NCI-H128 (cell line): ENCODE data around the gene ERCC2.
"Not testable (repeated sequence)": the region's sequence is repeated elsewhere in the genome, so short reads cannot be mapped to it uniquely, and the experiment has no call there.

Experiments used
- DNase-seq: peaks from one replicate; lab custom pipeline; 2025; ENCODE audit not compliant: unreplicated experiment; lab: John Stamatoyannopoulos, UW

Gene ERCC2

DNA sequence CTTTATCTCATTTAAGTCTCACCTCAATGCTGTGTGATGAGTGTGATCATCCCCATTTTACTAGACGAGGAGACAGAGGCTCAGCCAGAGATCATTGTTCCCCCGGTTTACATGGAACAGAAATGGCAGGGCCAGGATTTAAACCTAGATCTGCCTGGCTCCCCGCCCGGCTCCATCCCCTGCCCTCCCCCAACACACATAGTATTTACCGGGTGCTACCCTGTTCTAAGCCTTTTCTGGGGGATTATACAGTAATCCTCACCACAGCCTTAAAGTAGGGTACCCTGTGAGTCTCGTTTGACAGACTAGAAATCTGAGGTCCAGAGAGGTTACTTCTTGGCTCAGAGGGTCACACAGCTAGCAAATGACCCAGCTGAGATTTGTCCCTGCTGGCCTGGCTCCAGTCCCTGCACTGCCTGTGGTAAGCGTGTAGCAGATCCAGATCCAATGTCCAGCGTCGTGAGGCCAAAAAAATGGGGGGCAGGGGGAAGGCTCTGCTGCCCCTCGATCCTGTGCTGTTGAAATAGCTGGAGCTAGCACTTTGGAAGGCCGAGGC, 33.6 kb downstream of the ERCC2 start:
- no peak for DNase-seq

DNA sequence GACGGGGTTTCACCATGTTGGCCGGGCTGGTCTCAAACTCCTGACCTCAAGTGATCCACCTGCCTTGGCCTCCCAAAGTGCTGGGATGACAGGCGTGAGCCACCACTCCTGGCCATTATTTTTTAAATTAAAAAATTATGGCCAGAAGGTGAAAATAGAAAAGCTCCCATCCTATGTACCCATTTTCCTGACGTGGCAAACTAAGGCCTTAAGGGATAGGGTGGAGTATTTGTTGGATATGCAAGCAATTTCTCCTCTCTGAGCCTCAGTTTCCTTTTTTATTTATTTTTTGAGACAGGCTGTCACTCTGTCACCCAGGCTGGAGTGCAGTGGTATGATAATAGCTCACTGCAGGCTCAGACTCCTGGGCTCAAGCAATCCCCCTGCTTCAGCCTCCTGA, 35.5 kb downstream of the ERCC2 start:
- not testable (repeated sequence) for DNase-seq

DNA sequence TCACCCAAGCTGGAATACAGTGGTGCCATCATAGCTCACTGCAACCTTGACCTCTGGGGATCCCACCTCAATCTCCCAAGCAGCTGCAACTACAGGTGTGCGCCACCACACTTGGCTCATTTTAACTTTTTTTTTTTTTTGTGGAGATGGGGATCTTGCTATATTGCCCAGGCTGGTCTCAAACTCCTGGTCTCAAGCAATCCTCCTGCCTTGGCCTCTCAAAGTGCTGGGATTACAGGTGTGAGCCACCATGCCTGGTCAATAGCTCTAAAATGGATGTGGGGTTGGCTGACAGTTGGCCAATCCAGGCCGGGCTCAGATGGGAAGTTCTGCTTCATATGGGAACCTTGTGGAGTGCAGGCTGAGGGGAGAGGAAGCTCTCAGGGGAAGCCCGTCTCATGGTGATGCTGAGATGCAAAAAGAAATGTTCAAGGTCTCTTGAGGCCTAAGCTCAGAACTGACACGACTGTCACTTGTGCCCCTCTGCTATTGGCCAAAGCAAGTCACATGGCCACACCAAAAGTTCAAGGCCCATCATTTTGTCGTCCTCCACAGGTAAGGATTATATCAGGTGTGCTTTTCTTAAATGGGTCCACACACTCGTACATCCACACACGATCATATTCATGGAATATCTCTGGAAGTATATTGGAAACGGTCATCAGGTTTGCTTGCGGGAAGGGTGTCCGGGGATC, 36.6 kb downstream of the ERCC2 start:
- no peak for DNase-seq

DNA sequence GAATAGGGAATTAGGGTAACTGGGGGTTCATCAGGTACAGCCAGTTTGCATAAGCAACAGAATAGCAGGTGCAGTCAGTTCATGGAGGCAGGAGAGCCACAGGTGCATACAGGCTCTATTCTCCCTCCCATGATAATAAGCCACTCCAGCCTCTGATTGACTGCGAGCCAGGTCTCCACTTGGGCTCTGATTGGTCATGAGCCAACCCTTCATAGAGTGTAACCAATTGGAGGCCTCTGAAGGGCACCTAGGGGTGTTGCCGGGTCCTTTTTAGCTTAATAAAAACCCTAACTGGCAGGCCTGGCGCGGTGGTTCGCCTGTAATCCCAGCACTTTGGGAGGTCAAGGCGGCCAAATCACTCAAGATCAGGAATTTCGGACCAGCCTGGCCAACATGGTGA, 39.0 kb downstream of the ERCC2 start:
- DNase-seq: no peak

DNA sequence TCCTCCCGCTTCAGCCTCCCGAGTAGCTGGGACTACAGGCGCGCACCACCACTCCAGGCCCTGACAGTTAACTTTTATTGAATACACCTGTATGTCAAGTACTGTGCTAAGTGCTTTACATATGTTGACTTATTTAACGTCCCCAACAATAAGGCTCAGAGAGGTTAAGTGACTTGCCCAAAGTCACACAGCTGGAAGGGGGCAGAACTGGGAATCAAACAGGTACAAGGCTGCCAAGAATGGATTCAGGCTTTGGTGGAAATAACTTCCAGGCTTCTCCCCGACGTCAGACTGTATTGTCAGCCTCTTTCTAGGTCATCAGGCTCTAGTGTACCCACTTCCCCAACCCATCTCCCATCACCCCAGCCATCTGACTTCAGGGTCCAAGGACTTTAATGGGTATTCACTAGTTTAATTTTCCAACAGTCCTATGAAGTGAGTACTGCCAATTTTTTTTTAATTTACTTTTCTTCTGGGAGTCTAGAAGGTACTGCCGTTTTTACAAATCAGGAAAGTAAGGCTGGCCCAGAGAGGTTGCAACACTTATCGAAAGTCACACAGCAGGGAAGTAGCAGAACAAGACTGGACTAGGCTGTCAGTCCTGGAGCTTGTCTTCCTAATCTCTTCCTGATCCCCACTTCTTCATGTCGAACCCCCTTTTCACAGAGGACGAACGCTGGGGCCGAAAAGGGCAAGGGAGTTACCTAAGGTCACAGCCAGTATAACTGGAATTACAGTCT, 42.8 kb downstream of the ERCC2 start:
- no peak for DNase-seq

DNA sequence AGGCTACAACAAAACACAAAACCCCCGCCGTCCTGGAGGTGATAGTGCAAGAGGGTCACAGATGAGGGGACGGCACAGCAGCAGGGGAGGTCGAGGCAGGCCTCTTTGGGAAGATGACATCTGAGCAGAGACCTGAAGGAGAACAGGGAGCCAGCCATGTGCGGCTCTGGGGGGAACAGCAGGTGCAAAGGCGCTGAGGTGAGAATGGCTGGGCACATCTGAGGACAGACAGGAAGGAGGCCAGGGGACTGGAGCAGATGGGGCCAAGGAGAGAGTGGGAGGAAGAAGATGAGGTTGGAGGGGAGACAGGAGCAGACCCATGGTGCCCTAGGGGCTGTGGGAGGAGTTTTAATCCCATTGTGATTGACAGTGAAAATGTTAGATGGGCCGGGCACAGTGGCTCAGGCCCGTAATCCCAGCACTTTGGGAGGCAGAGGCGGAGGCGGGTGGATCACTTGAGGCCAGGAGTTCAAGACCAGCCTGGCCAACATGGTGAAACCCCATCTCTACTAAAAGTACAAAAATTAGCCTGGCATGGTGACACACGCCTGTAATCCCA, 45.9 kb downstream of the ERCC2 start:
- DNase-seq: no peak

DNA sequence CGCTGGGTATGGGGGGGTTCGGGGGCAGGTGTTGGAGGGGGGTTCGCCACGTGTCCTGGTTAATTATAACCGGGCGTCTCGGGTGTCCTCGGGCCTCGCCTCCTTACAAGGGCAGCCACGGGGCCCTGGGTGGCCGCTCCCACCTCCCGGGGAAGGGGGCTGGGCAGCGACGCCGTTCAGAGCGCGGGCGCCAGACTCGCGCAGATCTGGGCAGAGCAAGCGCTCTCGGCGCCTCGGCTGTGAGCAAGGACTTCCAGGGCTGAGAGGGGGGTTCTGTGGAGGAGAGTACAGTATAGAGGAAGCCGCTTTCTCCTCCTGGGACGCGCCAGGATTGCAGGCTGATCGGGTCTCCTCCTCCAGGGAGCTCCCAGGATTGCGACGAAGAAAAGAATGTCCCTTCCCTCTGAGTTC, 46.7 kb downstream of the ERCC2 start:
- DNase-seq: no peak

DNA sequence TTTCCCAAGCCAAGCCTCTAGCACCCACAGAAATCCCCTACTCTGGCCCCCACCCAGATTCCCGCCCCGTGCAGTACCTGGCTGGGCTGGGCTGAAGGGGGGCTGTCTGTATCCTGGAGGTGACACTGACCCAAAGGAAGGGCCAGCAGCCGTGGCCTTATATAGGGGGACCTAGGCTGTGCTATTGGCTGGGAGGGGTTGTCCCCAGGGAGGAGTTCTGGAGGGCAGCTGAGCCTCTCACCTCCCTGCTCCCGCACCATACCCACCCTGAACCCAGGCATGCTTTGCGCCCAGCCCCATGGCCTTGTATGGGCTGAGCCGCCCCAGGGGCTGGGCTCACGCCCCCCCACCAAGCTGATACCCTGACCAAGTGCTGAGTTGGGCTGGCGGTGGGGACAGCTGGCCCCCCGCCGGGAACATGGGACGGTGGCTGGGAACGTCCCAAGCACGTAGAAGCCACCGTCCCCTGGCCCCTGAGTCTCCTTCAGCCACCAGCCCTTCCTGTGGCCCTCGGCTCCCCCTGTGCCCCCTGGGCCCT, 47.6 kb downstream of the ERCC2 start, which contains the start of gene CKM:
CKM (minus strand) TSS at position 132 of the 538 bp plus-strand sequence. CDS start 3,162 bp downstream, outside the sequence.
- no peak for DNase-seq

DNA sequence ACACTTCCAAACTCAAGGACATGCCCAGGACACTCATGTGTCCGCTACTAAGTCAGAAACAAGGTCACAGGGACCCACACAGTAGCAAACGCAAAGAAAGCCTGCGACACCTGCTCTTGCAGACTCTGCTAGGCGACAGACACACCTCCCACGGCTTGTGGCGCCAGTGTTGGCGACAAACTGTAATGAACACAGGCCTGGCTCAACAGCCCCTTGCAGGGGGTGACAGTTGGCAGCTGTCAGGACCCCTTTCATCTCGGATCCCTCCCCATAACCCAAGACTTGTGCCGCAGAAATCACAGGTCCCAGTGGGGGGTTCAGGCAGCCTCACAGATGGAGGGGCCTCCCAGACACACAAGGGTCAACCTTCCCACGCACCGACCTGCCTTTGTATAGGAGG, 48.1 kb downstream of the ERCC2 start:
- peak; percentile 51 for DNase-seq

DNA sequence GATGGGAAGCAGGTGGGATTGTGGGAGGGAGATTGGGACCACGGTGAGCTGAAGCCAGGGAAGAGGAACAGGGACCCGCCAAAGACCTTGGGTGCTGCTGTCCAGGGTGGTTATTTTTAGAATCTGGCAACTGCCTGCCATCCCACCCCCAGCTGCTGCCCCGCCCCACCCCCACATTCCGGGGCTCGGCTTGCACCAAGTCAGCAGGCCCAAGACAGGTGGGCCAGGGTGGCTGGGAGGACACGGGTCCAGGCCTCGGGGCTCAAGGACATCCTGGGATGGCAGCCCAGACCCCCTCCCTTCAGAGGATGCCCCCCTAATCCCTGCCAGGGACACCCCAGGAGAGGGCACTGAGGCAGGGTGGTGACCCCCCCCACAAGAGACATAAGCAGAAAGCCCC, 48.5 kb downstream of the ERCC2 start:
- DNase-seq: no peak

DNA sequence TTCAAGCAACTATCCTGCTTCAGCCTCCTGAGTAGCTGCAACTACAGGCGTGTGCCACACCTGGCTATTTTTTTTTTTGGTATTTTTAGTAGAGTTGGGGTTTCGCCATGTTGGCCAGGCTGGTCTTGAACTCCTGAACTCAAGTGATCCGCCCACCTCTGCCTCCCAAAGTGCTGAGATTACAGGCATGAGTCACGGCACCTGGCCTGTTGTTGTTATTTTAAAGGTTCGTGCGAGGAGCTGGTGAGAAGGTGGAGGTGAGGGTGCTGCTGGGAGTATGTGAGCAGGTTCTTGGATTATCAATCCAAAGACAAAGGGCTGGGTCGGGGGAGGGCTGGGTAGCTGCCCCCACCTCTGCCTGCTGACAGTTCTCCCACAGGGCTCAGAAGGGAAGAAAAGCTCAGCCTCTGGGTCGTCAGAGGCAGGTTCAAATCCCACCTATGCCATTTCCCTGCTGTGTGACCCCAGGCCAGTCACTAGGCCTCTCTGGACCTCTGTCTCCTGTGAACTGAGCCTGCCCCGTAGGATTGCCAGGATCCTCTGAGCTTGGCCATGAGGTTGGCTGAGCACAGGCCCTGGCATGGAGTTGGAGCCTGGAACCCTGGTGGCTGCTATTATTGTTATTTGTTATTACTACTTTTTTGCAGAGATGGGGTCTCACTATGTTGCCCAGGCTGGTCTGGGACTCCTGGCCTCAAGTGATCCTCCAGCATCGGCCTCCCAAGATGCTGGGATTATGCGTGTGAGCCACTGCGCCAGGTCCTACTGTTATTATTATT, 49.2 kb downstream of the ERCC2 start:
- no peak for DNase-seq

DNA sequence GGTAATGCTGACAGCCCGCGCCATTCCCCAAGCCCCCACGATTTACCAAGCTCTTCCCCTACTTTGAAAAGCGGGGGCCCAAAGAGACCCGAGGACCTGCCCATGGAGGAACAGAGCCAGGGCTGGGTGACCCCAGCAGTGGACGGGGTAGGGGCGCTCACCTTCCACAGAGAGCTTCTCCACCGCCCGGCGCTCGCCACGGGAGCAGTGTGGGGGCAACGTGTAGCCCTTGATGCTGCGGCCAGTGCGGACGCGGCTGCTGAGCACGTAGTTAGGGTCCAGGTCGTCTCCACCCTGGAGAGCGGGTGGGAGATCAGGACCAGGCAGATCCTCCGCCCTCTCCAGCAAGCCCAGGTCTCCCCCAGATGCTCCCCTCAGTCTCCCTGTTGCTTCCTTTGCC, 55.1 kb downstream of the ERCC2 start:
- DNase-seq: no peak

DNA sequence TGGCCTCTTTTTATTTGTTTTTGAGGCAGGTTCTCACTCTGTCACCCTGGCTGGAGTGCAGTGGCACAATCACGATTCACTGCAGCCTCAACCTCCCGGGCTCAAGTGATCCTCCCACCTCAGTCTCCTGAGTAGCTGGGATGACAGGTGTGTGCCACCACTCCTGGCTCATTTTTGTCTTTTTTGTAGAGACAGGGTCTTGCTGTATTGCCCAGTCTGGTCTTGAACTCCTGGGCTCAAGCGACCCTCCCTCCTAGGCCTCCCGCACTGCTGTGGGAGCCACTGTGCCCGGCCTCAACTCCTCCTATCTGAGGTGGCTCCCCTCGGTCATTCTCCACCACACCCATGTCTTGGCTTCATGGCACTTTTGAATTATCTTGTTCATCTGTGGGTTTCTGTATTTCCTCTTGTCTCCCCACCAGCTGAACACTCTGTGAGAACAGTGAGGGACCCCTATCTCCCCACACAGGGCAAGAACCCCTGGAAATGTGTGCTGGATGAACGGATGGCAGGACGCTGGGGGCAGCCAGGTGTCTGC, 55.6 kb downstream of the ERCC2 start:
- DNase-seq: no peak

DNA sequence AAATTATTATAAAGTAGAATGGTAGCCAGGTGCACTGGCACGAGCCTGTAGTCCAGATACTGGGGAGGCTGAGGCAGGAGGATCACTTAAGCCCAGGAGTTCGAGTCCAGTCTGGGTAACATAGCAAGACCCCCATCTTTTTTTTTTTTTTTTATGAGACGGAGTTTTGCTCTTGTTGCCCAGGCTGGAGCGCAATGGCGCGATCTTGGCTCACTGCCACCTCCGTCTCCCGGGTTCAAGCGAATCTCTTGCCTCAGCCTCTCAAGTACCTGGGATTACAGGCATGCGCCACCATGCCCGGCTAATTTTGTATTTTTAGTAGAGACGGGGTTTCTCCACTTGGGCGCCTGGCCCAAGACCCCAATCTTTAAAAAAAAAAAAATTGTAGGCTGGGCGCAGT, 58.1 kb downstream of the ERCC2 start:
- not testable (repeated sequence) for DNase-seq

DNA sequence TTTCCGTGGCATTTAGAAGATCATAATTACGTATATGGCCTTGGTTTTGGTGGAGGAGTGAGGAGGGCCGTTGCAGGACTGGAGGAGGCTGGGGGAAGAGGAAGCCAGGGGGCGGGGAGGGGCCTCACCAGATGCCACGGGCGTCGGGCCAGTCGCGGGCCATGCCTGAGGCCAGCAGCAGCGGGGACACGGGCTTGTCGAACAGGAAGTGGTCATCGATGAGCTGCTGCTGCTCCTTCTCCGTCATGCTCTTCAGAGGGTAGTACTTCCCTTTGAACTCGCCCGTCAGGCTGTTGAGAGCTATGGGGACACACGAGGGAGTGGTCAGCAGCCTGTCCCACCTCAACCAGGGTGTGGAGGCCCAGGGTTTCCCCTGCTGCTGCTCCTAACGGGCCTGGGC, 58.8 kb downstream of the ERCC2 start:
- no peak for DNase-seq

DNA sequence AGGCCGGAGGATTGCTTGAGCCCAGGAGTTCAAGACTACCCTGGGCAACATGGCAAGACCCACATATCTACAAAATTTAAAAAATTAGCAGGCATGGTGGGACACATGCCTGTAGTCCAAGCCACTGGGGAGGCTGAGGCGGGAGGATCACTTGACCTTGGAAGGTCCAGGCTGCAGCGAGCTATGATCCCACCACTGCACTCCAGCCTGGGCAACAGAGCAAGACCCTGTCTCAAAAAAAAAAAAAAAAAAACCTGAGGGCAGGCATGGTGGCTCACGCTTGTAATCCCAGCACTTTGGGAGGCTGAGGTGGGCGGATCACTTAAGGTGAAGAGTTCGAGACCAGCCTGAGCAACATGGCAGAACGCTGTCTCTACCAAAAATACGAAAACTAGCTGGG, 61.1 kb downstream of the ERCC2 start:
- not testable (repeated sequence) for DNase-seq

DNA sequence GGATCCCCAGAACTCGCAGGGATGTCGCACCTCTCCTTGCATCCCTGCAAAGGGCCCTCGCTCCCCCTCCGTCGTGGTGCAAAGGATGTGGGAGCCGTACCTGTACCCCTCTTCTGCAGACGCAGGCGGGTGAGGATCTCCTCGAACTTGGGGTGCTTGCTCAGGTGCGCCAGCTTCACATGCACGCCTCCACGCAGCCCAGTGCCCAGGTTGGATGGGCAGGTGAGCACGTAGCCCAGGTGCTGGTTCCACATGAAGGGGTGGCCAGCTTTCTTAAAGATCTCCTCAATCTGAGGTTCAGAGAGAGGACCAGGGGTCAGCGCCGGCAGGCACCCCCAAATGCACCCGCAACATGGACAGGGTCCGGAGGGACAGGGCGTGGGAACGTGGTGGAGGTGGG, 63.0 kb downstream of the ERCC2 start:
- DNase-seq: no peak

DNA sequence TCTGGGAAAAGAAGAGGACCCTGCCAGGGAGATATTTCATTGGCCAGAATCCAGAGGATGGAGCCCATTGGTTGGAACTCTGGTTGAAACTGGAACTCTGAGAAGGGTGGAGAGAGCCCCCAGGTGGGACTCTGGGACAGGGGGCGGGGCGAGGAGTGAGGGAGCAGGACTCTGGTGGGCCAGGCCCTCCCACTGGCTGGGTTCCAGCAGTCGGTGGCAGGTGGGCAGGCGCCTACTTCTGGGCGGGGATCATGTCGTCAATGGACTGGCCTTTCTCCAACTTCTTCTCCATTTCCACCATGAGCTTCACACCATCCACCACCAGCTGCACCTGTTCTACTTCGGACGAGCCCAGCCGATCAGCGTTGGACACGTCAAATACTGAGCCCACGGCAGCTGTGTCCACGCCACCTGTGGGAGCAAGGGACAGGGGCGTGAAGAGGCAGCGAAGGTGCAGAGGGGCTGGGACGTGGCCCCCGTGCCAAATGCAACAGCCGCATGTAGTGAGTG, 63.8 kb downstream of the ERCC2 start:
- DNase-seq: peak; percentile 63

DNA sequence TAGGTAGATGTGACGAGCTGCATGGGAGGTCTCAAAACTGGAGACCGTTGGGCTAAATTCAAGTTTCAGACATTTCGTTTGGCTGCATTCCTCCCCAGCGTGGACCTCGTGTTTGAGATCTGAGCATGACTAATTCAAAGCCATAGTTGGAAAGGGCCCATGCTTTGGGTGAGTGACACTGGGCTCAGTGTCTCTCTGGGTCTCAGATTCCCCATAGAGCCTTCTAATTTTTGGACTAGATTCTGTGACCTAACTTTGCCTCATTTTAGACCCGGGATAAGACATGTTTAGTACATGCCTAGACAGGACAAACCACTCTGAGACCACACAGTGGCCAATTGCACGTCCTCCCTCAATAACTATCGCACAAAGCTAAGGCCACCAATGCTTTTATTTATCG, 64.3 kb downstream of the ERCC2 start:
- DNase-seq: no peak

DNA sequence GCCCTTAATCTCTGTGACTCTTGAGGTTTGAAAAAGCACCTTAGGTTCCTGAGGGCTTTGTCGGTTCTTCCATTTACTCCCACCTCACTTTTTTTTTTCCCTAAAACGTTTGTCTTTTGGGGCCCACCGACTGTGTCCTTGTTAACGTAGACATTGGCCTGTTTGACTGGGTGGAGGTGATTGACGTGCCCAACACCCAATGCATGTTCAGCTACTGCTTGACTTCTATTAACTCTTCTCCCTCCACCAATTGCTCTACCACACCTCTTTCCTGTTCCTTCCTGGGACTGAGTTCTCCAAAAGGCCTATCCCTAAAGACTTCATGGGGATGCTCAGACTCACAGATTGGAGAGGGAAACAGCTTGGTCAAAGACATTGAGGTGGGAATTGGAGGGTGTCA, 65.0 kb downstream of the ERCC2 start:
- no peak for DNase-seq
